Erythroblast (primary cell): Measurements from ENCODE around the gene CHAT.

ENCODE experiments used
- DNase-seq, 2 experiments: peaks; one replicate each; lab custom pipeline; 2025; lab: John Stamatoyannopoulos, UW
- GATA1 ChIP-seq: IDR thresholded peaks from 2 replicates; pipeline ENCODE4 v1.6.1; 2011; ENCODE audit warnings: low read depth, mild to moderate bottlenecking, control low read depth, low read length, moderate library complexity
- POLR2A ChIP-seq: IDR thresholded peaks from 2 replicates; pipeline ENCODE4 v1.6.1; 2011; ENCODE audit warnings: mild to moderate bottlenecking, low read length

CHAT gene

DNA sequence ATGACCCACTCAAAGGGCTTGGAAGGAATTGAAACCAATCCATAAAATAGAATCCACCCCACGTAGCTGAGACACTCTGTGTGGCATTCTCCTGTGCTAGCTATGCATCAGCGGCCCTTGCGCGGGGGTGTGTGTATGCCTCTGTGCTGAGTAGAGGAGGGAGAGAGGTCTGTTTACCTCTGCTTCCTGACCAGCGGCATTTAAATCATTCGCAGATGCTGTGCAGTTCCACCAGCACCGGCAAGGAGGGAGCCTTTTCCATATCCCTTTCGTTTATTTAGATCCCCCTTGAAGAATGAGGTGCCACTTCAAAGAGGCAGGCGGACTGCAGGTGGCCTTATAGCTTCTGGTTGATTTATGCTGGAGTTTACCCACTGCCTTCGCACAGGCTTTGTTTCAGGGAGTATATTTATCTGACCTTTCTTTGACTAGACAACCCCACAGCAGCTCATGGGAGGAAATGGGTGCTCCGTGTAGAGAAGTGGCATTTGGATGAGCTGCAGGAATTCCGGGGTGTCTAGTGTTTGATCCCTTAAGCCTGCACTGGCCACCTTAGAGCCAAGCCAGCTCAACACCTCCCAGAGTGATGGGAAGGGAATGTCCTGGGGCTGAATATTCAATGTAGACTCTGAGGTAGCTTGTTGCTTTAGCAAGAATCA is 77.0 kb downstream of the CHAT start:
- TF ChIP-seq POLR2A (no peak), GATA1 (no peak)
- DNase-seq: no peak

DNA sequence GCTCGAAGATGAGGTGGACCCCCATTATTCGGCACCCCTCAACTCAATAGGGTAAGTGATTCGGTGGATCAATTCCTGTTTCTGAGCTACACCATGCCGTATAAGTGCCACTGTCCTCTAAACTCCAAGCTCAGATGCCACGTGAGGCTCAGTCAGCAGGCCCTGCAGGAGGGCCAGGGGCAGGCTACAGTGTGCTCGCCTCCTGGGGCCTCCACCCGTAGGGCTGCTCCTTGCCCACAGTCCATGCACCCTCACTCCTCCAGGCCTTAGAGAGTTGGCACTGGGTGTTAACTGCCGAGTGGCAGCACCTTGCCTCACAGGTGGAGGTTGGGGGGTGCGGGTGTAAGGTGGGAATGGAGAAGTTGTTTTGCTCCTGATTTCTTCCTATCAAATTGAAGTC is 77.8 kb downstream of the CHAT start:
- DNase-seq: no peak

DNA sequence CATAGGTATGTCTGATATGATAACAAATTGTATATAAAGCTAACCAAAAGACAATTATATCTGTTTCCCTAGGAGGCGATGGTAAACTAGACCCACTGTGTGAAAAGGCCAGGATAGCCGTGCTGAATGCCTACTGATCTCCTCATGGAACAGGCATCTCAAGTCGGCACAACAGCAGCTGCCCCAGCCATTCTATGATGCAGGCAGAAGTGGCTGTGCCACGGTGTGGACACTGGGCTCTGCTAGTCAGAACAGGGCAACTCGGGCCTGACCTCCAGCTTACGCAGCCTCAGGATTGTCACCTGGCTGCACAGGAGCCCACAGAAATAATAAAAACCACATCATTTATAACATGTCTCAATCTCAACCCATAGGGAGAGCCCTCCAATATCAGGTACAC is 80.6 kb downstream of the CHAT start:
- DNase-seq: no peak
- TF ChIP-seq POLR2A (no peak), GATA1 (no peak)

More for the DNA sequence above, 77.8 kb downstream of the CHAT start:
- TF ChIP-seq GATA1 (no peak), POLR2A (no peak)

DNA sequence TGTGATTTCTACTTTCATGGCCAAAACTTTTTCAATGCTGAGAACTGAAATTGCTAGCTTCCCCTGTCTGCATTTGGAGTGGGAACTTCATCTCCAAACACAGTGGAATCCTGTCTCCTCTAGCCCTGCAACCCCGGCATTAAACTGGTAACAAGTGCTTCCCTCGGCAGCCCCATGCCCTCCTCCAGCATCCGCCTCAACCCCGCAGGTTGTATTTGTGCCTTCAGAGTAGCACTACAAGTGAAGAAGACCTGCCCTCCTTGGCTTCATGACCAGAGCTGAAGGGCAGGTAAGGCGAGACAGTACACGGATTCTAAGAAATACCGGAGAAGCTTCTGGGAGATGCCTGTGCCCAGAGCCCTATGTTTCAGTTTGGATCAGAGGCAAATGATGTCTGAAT is 82.5 kb downstream of the CHAT start:
- DNase-seq: no peak
- TF ChIP-seq POLR2A: no peak
- TF ChIP-seq GATA1: no peak

GRCh38 chr10:49698679-49699078 is 84.8 kb downstream of the CHAT start:
- TF ChIP-seq GATA1: no peak
- no peak for TF ChIP-seq POLR2A

GRCh38 chr10:49700211-49700610 is 86.4 kb downstream of the CHAT start:
- TF ChIP-seq POLR2A (no peak), GATA1 (no peak)
- no peak for DNase-seq

More at GRCh38 chr10:49698679-49699078, 84.8 kb downstream of the CHAT start:
- no peak for DNase-seq

DNA sequence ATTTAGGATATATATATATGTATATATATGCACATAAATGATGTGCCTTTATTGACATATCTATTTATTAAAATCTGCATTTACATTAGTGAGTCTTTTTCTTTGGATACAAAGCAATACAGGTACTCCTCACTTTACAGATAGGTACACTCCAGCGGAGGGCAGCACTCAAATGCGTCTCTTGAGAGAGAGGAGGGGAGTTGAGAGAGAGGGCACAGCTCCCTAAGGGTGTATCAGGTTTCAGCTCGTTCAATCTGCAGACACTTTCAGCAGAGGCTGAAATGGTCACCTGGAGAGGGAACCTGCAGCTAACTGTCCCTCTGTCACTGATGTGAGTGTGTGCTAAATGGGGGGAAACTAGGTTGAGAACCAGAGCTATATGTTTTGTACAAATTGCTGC is 87.2 kb downstream of the CHAT start:
- TF ChIP-seq GATA1 (no peak), POLR2A (no peak)

DNA sequence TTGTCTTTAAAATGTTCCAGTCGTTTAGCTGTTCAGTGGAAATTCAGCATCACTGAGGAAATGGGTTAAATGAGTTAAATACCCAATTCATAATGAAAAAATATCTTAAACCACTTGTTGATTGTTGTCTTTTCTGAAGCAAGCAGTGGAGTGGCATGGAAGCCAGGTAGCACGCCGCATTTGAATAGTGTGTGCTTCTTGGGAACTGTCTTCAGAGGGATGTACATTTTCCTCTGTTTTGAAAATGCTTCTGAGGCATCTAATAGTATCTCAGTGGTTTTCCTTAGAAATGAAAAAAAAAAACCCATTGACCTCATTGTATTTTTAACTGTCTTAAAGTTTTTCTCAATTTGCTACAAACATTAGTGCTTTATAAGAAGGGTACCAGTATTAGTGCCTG is 93.7 kb downstream of the CHAT start:
- TF ChIP-seq POLR2A (no peak), GATA1 (no peak)
- DNase-seq: no peak

More for the DNA sequence above, 87.2 kb downstream of the CHAT start:
- no peak for DNase-seq

- TF ChIP-seq POLR2A (no peak), GATA1 (no peak)
- no peak for DNase-seq
These were observed 96.1 kb downstream of the CHAT start for GRCh38 chr10:49709934-49710333.

- TF ChIP-seq POLR2A (no peak), GATA1 (no peak)
- DNase-seq: no peak
These were observed 97.1 kb downstream of the CHAT start for GRCh38 chr10:49710966-49711365.

DNA sequence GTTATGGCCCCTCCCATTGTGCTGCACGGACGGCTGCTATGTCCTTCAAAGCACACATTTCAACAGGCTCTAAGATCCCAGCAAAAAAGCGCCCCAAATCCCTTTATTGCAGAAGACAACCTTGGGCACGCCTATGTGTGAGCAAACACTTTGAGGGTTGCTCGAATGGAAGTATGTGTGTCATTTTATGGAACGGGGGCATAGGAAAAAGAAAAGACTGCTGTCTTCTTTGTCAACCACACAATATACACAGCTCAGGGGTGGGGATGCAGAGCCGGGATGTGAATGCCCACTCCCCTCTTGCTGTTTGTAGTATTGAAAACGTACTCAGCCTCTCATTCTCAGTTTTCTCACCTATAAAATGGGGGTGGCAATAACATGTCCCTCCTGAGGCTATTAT is 97.6 kb downstream of the CHAT start:
- TF ChIP-seq GATA1: no peak
- no peak for TF ChIP-seq POLR2A
- DNase-seq: no peak

DNA sequence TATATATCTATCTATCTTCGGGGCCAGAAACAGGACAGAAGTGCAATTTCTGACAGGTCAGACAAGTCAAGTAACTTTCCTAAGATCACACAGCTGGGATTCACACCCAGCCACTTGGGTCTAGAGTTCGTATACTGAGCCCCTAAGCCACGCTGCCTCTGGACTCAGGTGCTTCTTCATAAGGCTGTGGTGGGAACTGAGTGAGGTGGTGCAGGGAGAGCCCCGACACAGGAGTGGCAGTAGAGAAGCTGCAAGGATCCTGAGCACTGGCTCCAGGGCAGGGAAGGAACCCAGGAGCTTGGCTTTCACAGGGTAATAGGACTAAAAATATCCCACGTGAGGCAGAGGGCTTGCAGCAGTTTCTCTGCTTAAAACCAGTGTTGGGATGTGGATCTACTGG is 99.4 kb downstream of the CHAT start:
- no peak for TF ChIP-seq POLR2A
- no peak for TF ChIP-seq GATA1
- no peak for DNase-seq
